ENCODE data around the gene NAA80.
"Not testable (repeated sequence)": the region's sequence is repeated elsewhere in the genome, so short reads cannot be mapped to it uniquely, and the experiment has no call there.

GRCh38 chr3:50262200-50262599 lies 37.0 kb downstream of the NAA80 start:
- not testable (repeated sequence) for TF ChIP-seq CTCF, POLR2A, EP300 (IDR thresholded peaks at IDR 0.05)
